Astrocyte of the spinal cord (primary cell): ENCODE results near the gene STARD8.

ENCODE experiments used
- DNase-seq: peaks from one replicate; pipeline ENCODE4 v3.0.0; 2011; ENCODE audit warnings: low read depth, low spot score
- H3K4me3 ChIP-seq: 2 replicates; pipeline ENCODE4 v1.5.1; 2011; ENCODE audit warnings: low read depth, mild to moderate bottlenecking, low read length, moderate library complexity
- CTCF ChIP-seq: IDR thresholded peaks from 2 replicates; pipeline ENCODE4 v1.5.1; 2012; ENCODE audit warnings: low read depth, mild to moderate bottlenecking, low read length, inconsistent platforms
- in situ Hi-C: cut with HindIII; loops from 2 replicates; pipeline ENCODE4 v1.10.0; 2017; ENCODE audit warnings: low sequenced_read_pairs

STARD8 gene

DNA sequence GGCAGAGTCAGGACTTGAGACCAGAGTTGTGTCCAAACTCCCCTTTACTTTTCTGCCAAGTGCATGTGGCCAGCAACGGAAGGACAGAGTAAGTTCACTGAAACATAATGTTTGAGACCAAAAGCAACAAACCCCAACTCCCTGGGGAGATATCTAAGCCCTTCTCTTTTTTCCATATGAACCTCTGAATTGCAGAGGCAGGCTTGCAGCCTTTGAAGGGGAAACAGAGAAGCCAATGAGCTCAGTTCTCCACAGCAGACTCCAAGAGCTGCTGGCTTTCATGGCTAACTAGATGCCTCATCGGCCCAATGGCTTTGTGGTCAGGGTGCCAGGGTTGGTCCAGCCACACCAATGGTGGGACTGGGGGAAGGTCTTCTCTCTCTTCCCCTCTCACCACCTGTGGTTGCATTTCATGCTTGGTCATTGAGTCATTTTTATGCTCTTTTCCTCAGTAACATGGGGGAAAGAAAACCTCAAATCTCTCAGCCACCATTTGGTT lies 34.0 kb downstream of the STARD8 start:
- TF ChIP-seq CTCF: no peak
- no peak overlapping the region for H3K4me3 ChIP-seq
- in situ Hi-C loops: no loop called here
- peak; percentile 90 for DNase-seq

GRCh38 chrX:68682790-68683189 lies 35.3 kb downstream of the STARD8 start:
- in situ Hi-C loops: no loop called here
- no peak for DNase-seq
- H3K4me3 ChIP-seq: no peak overlapping the region
- no peak for TF ChIP-seq CTCF

DNA sequence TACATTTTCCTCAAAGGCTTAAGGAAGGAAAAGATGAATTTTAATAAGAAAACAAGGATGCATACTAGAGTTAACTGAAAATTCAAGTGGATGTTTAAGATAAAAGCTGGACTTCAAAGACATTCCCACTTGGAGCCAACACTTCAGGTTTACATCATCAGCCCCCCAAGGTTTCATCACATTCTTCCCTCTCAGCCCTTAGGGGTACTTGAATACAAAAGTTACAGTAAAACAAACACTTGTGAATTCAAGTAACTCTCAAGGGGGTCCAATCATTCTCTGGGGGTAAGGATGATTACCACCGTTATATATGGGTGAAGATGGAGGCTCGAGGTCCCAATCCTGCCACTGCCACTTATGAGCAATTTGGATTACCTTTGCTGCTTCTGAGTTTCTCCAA lies 36.1 kb downstream of the STARD8 start:
- TF ChIP-seq CTCF: no peak
- no peak for DNase-seq
- H3K4me3 ChIP-seq: no peak overlapping the region
- in situ Hi-C loops: no loop called here

GRCh38 chrX:68684291-68684918 lies 36.9 kb downstream of the STARD8 start:
- TF ChIP-seq CTCF: no peak
- in situ Hi-C loops: no loop called here
- no peak for DNase-seq
- H3K4me3 ChIP-seq: no peak overlapping the region

- in situ Hi-C loops: no loop called here
- no peak for DNase-seq
- TF ChIP-seq CTCF: no peak
- H3K4me3 ChIP-seq: no peak overlapping the region
Observed at GRCh38 chrX:68684919-68685304, 37.4 kb downstream of the STARD8 start.

DNA sequence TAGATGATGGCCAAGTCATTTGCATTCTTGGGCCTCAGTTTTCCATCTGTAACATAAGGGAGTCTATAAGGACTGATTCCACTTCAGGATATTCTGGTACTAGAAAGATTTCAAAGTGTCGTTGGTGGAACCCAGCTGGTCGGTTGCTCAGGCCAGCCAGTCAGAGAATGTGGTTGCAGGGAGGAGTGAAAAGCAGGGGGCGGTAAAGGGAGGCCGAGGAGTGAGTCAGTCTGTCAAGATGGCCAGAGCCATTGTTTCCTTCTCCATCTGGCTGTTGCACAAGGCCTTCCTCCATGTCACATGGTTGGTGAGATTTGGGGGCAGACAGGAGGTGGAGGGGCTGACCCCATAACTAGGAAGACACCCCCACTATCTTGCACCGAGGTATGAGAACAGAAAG lies 38.2 kb downstream of the STARD8 start:
- in situ Hi-C loops: no loop called here
- DNase-seq: peak; percentile 56
- no peak overlapping the region for H3K4me3 ChIP-seq

More for the DNA sequence above, 38.2 kb downstream of the STARD8 start:
- TF ChIP-seq CTCF: no peak
